Urinary bladder (tissue), 4 donors: ENCODE measurements around the gene GPATCH1. TPM values are rescaled to one million over a fixed set of nuclear protein-coding genes. Genes with fewer than 3 reads are reported as not detected.

Experiments
- DNase-seq: peaks from one replicate; pipeline ENCODE4 v3.0.0-alpha.2; 2015; ENCODE audit errors: extremely low spot score
- H3K27ac ChIP-seq: one replicate; pipeline ENCODE4 v1.5.1; 2013; ENCODE audit warnings: low read depth, mild to moderate bottlenecking, moderate library complexity
- H3K36me3 ChIP-seq: one replicate; pipeline ENCODE4 v1.6.1; 2013; ENCODE audit warnings: mild to moderate bottlenecking, moderate library complexity; ENCODE audit not compliant: insufficient read depth
- H3K4me1 ChIP-seq: one replicate; pipeline ENCODE4 v1.6.1; 2013; ENCODE audit warnings: mild to moderate bottlenecking, moderate library complexity; ENCODE audit not compliant: insufficient read depth
- H3K4me3 ChIP-seq: one replicate; pipeline ENCODE4 v1.5.1; 2013; ENCODE audit warnings: low read depth, low read length
- WGBS: extraction: QIAGEN DNeasy Blood & Tissue Kit; methylation state at CpG from one replicate; pipeline ENCODE4 v1.1.7; 2013; 5-methylcytosine and 5-hydroxymethylcytosine counted together
- polyA plus RNA-seq: library from polyadenylated mRNA; stranded (reverse); fragments of 200-250 nt; gene quantifications from one replicate; pipeline ENCODE4 v1.2.3, GENCODE V29; 2013
- total RNA-seq: library from RNA; depleted of rRNA; stranded (reverse); fragments of >200 nt; gene quantifications from one replicate; pipeline ENCODE4 v1.2.3, GENCODE V29; 2014
- donor health status: healthy with polysubstance abuse.
- donor health status: healthy.

Gene GPATCH1
- total and polyA plus RNA-seq, 2 donors = 6.4 to 9.3 TPM

DNA sequence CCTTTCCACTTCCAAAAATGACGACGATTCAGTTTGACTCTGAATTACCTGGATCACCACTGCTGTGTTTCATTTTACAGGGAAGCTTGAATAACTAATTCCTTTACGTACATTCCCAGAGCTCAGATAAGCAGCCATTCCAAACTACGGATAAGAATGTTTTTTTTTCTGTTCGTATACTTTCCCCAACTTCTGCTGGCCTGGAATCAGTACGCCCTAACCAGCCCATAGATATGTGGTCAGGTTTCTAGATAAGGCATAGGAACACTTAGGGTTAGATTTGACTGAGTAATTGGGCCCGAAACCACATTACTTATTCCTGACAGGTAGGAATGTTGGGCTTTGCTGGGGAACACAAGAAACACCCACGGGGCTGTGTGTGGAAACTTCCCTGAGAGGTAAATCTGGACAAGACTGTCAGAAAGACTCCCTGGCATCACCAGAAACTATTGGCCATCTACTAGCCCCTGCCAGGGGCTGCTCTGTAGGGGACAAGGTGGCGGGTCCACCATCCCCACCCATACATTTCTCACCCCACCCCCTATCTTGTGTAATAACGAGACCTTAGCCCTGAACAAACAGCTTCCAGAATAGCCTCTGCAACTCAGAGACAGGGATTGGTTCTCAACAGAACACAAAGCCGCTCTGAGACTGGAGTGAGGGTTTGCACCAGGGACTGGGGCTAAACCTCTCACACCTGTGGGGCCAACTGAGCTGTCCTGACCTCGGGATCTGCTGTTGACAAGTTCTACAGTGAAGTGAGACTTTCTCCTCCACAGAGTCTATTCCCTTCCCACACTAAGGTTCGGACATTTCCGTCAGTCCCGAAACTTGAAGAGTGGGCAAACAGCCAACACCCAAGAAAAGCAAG, 31.9 kb upstream of the GPATCH1 start:
- Histone ChIP-seq H3K36me3 (no peaks in the 10 kb centered on the region), H3K4me1 (no peaks in the 10 kb centered on the region), H3K4me3 (no peak overlapping the region), H3K27ac (no peak overlapping the region)
- no peak for DNase-seq
- 68% methylated on average over 15 of the region's 15 CpGs for WGBS

DNA sequence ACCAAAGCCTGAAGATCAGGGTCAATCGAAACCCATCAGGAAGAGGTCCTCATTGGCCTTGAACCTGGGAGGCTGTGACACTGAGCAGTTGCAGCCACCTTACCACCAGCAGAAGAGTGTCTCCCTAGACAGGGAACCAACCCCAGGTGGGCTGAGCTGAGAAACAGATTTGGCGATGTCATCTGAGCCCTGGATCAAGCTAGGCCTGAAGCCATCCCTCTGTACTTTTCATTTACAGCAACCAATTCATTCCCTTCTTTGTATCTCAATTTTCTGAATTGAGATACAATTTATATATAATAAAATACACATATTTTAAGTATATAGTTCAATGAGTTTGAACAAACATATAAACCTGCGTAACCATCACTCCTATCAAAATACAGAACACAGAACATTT, 30.9 kb upstream of the GPATCH1 start:
- Histone ChIP-seq H3K4me1 (no peaks in the 10 kb centered on the region), H3K36me3 (no peaks in the 10 kb centered on the region), H3K27ac (no peak overlapping the region), H3K4me3 (no peak overlapping the region)
- WGBS = 98% methylated on average over 3 of the region's 3 CpGs
- no peak for DNase-seq

- 57% methylated on average over 8 of the region's 8 CpGs for WGBS
- no peak for DNase-seq
- Histone ChIP-seq H3K36me3 (no peaks in the 10 kb centered on the region), H3K4me3 (no peak overlapping the region), H3K4me1 (no peaks in the 10 kb centered on the region), H3K27ac (peak overlapping the region; percentile 27)
Observed at GRCh38 chr19:33052352-33052972, 28.5 kb upstream of the GPATCH1 start.

GRCh38 chr19:33054623-33055022, 26.4 kb upstream of the GPATCH1 start:
- 74% methylated on average over 8 of the region's 8 CpGs for WGBS
- no peaks in the 10 kb centered on the region for H3K36me3 ChIP-seq
- no peak for DNase-seq
- no peaks in the 10 kb centered on the region for H3K4me1 ChIP-seq
- no peak overlapping the region for H3K4me3 ChIP-seq
- no peak overlapping the region for H3K27ac ChIP-seq

DNA sequence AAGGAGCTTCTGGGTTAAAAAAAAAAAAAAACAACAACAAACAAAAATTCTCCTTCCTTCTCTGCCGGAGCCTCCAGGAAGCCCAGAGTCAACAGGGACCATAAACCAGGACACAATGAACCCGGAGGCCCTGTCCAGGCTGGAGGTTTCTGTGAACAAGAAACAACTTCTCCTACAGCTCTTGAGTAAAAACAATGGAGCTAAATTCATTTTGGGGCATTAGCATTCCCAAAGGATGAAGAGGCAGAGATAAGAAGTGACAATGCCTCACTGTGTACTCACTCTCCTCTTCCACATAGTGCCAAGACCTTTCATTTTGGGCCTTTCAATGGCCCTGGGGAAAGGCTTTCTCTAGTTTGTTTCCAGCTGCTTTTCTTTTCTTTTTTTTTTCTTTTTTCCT, 25.3 kb upstream of the GPATCH1 start:
- no peak for DNase-seq
- Histone ChIP-seq H3K27ac (no peak overlapping the region), H3K36me3 (no peaks in the 10 kb centered on the region), H3K4me3 (no peak overlapping the region), H3K4me1 (no peaks in the 10 kb centered on the region)
- 49% methylated on average over 2 of the region's 2 CpGs for WGBS

- no peak for DNase-seq
- H3K4me1 ChIP-seq = no peaks in the 10 kb centered on the region
- 90% methylated on average over 5 of the region's 5 CpGs for WGBS
- H3K36me3 ChIP-seq = no peaks in the 10 kb centered on the region
- no peak overlapping the region for H3K4me3 ChIP-seq
- no peak overlapping the region for H3K27ac ChIP-seq
Observed at GRCh38 chr19:33060586-33060985, 20.4 kb upstream of the GPATCH1 start.

GRCh38 chr19:33062902-33063301, 18.1 kb upstream of the GPATCH1 start:
- H3K36me3 ChIP-seq = no peaks in the 10 kb centered on the region
- H3K4me1 ChIP-seq = no peaks in the 10 kb centered on the region
- no peak overlapping the region for H3K27ac ChIP-seq
- no peak overlapping the region for H3K4me3 ChIP-seq
- WGBS = 90% methylated on average over 5 of the region's 5 CpGs
- DNase-seq = no peak

GRCh38 chr19:33063356-33063752, 17.6 kb upstream of the GPATCH1 start:
- no peak for DNase-seq
- Histone ChIP-seq H3K4me3 (peak overlapping the region; percentile 87), H3K36me3 (no peaks in the 10 kb centered on the region), H3K27ac (no peak overlapping the region), H3K4me1 (no peaks in the 10 kb centered on the region)
- WGBS = 13% methylated on average over 7 of the region's 7 CpGs

- Histone ChIP-seq H3K4me3 (peak overlapping the region; percentile 87), H3K4me1 (no peaks in the 10 kb centered on the region), H3K36me3 (no peaks in the 10 kb centered on the region), H3K27ac (no peak overlapping the region)
- 4% methylated on average over 56 of the region's 56 CpGs for WGBS
- DNase-seq = no peak
Observed at GRCh38 chr19:33063753-33064457, 17.1 kb upstream of the GPATCH1 start.

GRCh38 chr19:33064458-33064791, 16.6 kb upstream of the GPATCH1 start:
- Histone ChIP-seq H3K27ac (no peak overlapping the region), H3K4me1 (no peaks in the 10 kb centered on the region), H3K36me3 (no peaks in the 10 kb centered on the region), H3K4me3 (peak overlapping the region; percentile 87)
- WGBS = under 1% methylated on average over 34 of the region's 35 CpGs
- no peak for DNase-seq

DNA sequence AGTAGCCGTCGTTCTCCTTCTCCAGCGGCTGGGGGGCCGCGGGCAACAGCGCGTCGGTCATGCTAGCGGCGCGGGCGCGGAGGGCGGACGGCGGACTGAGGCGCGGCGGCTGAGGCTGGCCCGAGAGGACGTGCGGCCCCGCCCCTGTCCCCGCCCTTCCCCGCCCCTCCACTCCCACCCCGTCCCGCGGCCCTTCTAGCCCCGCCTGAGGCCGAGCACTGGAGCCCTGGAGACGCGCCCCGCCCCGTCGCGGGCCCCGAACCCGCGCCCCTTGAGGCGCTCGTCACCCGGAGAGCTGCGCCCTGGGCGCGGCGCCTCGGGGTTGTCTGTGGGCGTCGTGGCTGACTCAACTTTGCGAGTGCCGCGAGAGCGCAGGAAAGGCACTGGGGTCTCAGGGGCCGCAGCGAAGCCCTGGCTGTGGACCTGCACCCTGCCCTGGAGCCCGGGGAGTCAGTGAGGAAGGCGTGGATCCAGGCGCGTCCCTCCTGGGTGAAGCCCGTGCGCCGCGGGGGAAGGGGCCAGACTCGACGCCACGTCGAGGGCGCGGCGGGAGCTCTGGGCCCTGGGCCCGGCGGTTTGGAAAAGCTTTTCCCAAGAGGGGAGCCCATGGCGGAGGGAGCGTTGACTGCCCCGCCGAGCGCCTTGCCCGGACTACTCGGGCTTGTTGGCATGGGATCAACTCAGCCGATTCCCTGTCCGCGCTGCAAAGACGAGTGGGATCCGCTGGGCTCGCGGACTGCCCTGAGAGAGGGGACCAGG, 16.0 kb upstream of the GPATCH1 start, which contains the start of gene RHPN2:
Gene RHPN2, minus strand, starts transcription at position 97 of the 759 bp plus-strand sequence. Its CDS starts 36 bp downstream, at position 61.
- no peaks in the 10 kb centered on the region for H3K4me1 ChIP-seq
- DNase-seq = no peak
- WGBS = 2% methylated on average over 84 of the region's 86 CpGs
- H3K27ac ChIP-seq = no peak within 1 kb of the TSS
- H3K4me3 ChIP-seq = peak within 1 kb of the TSS; percentile 87
- H3K36me3 ChIP-seq = no peaks in the 10 kb centered on the region

DNA sequence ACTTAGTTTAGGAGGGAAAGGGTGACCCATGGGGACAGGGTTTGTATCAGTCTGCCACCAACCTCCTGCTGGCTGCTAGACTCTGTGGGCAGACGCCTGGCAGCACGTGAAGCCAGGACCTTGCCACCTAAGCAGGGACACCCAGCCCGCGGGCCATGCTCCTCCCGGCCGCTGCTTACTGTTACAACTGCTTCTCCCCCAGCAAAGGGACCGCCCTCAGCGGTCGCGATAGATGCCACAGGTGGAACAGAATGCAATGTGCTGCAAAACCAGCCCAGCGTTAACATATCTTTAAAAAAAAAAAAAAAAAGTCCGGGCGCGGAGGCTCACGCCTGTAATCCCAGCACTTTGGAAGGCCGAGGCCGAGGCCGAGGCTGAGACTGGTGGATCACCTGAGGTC, 14.4 kb upstream of the GPATCH1 start:
- no peak for DNase-seq
- WGBS = 83% methylated on average over 18 of the region's 18 CpGs
- Histone ChIP-seq H3K4me3 (no peak overlapping the region), H3K4me1 (no peaks in the 10 kb centered on the region), H3K36me3 (no peaks in the 10 kb centered on the region), H3K27ac (no peak overlapping the region)

DNA sequence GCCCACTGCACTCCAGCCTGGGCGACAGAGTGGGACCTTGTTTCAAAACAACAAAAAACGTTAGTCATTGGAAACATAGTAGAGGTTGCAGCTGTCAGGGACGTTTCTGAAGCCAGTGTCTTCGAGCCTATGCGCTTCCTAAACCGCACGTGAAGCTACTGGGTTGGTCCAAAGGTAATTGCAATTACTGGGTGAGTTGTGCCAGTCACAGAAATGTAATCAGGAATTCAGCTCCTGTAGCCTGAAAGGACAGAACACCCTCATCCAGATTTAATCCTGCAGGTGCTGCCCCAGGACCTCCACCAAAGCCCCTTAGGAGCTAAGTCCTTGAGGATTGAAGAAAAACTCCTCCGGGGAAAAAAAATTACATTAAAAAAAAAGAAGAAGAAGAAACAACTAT, 13.9 kb upstream of the GPATCH1 start:
- H3K4me1 ChIP-seq = no peaks in the 10 kb centered on the region
- DNase-seq = no peak
- H3K27ac ChIP-seq = no peak overlapping the region
- H3K4me3 ChIP-seq = no peak overlapping the region
- WGBS = 72% methylated on average over 8 of the region's 8 CpGs
- no peaks in the 10 kb centered on the region for H3K36me3 ChIP-seq
